Spinal cord (tissue), 10 donors: ENCODE measurements around the gene CHAF1A. TPM values are rescaled to one million over a fixed set of nuclear protein-coding genes. Genes with fewer than 3 reads are reported as not detected.

Experiments used
- DNase-seq, 6 donors: peaks; one replicate each; pipeline versions ENCODE4 v3.0.0 to v3.0.0-alpha.2; 2013 to 2015; ENCODE audit warnings: low spot score in 6 of 6, low read depth in 4 of 6
- H3K27ac ChIP-seq: one replicate; pipeline ENCODE4 v1.5.1; 2013; ENCODE audit warnings: low read depth, low read length, control low read depth
- H3K27me3 ChIP-seq: one replicate; pipeline ENCODE4 v1.6.1; 2013; ENCODE audit warnings: low read length; ENCODE audit not compliant: control insufficient read depth, insufficient read depth
- H3K36me3 ChIP-seq: one replicate; pipeline ENCODE4 v1.6.1; 2013; ENCODE audit warnings: low read length; ENCODE audit not compliant: control insufficient read depth, insufficient read depth
- H3K4me1 ChIP-seq: one replicate; pipeline ENCODE4 v1.6.1; 2013; ENCODE audit warnings: low read length; ENCODE audit not compliant: control insufficient read depth, insufficient read depth
- H3K4me3 ChIP-seq: one replicate; pipeline ENCODE4 v1.5.1; 2013; ENCODE audit warnings: low read depth, low read length, control low read depth
- H3K9me3 ChIP-seq: one replicate; pipeline ENCODE4 v1.6.1; 2013; ENCODE audit warnings: low read length; ENCODE audit not compliant: control insufficient read depth, insufficient read depth
- WGBS: methylation state at CpG from one replicate; pipeline ENCODE4 v1.1.5; 2013; ENCODE audit warnings: missing lambda C conversion rate; ENCODE audit not compliant: insufficient coverage; 5-methylcytosine and 5-hydroxymethylcytosine counted together
- polyA plus RNA-seq, 2 donors: library from polyadenylated mRNA; unstranded; fragments of 120-200 nt; gene quantifications; one replicate each; pipeline ENCODE4 v1.2.1, GENCODE V29; 2013; ENCODE audit not compliant: insufficient read length in 2 of 2
- total RNA-seq, 2 donors: library from RNA; depleted of rRNA in 1 of 2; stranded (reverse); fragments of 120-200 nt in 1 of 2; fragments of >200 nt in 1 of 2; gene quantifications; one replicate each; pipeline versions ENCODE4 v1.2.3 to v1.2.4, GENCODE V29; 2013 to 2014
- donor health status: healthy.

Gene CHAF1A
- total and polyA plus RNA-seq, 4 donors, result 6.2 to 16.9 (median 11.7) TPM

DNA sequence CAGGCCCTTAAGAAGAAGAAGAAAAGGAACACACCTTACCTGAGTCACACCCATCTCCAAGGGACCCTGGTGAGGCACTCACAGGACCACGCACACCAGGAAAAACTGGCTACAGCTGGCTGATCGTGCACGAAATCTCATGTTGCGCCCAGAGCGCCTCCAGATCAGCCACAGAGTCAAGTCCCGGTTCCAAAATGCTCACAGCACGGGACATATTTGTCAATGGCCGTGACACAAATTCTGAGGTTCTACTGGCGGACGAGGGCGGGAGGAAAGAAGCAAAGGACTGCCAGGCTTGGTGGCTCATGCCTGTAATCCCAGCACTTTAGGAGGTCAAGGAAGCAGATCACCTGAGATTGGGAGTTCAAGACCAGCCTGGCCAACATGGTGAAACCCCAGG is 23.6 kb upstream of the CHAF1A start:
- no peaks in the 10 kb centered on the region for H3K27me3 ChIP-seq
- WGBS, result 85% methylated on average over 11 of the region's 11 CpGs
- no peak for DNase-seq
- peaks cover 75% of the 10 kb centered on the region for H3K4me1 ChIP-seq
- H3K9me3 ChIP-seq, result no peaks in the 10 kb centered on the region
- H3K4me3 ChIP-seq, result no peak overlapping the region
- H3K36me3 ChIP-seq, result peaks cover 56% of the 10 kb centered on the region
- no peak overlapping the region for H3K27ac ChIP-seq

DNA sequence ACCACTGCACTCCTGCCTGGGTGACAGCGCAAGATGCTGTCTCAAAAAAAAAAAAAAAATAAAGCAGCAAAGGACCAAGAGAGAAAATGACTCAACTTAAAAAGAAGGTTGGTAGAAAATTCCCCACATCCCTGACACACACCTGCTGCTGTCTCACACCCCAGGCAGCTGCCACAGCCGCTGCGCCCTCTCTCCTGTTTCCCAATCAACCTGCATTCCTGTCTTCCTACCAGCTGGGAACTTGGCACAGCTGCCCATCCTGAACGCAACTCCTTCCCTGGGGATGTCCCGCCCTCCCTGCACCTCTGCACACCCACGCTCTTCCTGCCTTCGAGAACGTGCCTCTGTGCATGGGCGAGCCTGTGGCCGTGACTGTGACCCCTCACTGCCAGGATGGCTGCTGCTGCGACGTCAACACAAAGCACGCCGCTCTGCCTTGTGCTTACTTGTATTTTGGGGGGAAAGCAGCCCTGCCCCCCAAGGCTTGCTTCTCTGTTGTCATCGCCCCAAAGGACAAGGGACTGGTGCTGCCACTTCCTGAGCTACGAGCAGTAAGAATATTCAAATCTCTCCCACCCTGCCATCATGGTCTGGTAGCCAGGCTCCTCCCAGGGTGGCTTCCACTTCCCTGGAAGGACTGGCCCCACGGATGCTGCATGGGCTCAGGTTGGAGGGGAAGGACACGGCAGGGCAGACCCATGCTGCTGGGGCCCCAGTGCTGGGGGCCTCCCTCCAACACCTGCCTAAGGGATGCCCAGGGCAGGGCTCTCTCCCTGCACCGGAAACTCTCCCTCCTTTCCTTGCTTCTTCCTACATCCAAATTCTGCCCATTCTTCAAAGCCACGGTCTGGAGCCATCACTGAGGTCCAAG is 22.8 kb upstream of the CHAF1A start:
- H3K4me1 ChIP-seq, result peaks cover 75% of the 10 kb centered on the region
- 71% methylated on average over 17 of the region's 20 CpGs for WGBS
- H3K27me3 ChIP-seq, result no peaks in the 10 kb centered on the region
- no peak overlapping the region for H3K4me3 ChIP-seq
- peak in 1 of 6 donors; percentile 2 for DNase-seq
- H3K36me3 ChIP-seq, result peaks cover 56% of the 10 kb centered on the region
- peak overlapping the region; percentile 25 for H3K27ac ChIP-seq
- H3K9me3 ChIP-seq, result no peaks in the 10 kb centered on the region

DNA sequence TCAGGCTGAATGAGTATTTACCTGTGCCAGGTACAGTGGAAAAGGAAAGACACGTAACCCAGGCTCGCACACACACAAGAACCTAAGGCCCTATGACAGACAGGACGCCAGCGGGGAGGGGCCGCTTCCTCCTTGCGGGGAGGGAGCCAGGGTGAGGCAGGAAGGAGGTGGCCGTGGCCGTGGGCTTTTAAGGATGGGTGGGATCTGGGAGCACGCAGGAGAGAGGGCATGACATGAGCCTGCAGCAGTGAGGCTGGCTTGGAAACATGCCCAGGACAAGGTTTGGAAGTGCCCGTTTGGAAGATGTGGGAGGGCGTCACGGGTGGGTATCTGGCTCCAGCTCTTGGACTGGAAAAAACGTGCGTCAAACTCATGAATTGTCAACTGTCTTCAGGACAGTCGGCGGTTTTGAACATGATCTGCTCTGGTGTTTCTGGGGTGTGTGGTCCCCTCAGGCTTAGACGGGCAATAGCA is 22.1 kb upstream of the CHAF1A start:
- 48% methylated on average over 15 of the region's 17 CpGs for WGBS
- H3K27me3 ChIP-seq, result no peaks in the 10 kb centered on the region
- H3K9me3 ChIP-seq, result no peaks in the 10 kb centered on the region
- peaks cover 56% of the 10 kb centered on the region for H3K36me3 ChIP-seq
- peaks cover 74% of the 10 kb centered on the region for H3K4me1 ChIP-seq
- DNase-seq, result peak in 1 of 6 donors; percentile 13
- H3K4me3 ChIP-seq, result no peak overlapping the region
- peak overlapping the region; percentile 25 for H3K27ac ChIP-seq

DNA sequence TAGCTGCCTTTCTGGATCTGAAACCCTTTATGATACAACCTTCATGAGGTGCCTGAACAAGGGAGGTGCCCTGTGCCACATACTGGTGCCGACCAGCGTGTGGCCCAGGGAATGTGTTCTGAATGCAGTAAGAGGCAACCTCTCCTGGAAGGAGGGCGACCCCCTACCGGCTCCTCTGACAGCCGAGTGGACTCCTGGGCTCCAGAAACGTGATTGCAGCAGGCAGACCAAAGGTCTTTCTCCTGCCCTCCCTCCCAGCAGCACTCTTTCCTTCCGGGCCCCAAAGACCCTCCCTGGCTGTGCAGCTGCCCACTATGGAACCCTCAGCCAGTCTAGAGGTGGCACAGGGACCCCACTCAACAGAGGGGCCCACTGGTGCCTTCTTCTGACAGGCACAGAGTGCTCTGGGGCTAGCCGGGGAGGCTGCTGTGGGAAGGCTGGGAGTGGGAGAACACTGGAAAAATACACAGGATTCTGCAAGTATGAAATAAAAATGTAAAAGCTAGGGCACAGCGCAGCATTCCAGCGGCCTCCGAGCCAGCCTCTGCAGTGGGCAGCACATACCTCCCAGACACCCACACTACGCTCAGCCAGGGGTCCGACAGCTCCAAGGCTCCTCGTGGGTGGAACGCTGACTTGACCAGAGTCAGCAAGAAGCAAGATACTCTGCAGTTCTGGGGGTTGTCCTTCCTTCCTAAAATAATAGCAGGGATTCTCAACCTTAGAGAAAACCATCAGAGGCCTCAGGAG is 17.0 kb upstream of the CHAF1A start:
- H3K27me3 ChIP-seq, result no peaks in the 10 kb centered on the region
- H3K4me3 ChIP-seq, result no peak overlapping the region
- peaks cover 55% of the 10 kb centered on the region for H3K36me3 ChIP-seq
- H3K27ac ChIP-seq, result peak overlapping the region; percentile 75
- 59% methylated on average over 6 of the region's 15 CpGs for WGBS
- peaks cover 84% of the 10 kb centered on the region for H3K4me1 ChIP-seq
- no peak for DNase-seq
- H3K9me3 ChIP-seq, result no peaks in the 10 kb centered on the region

DNA sequence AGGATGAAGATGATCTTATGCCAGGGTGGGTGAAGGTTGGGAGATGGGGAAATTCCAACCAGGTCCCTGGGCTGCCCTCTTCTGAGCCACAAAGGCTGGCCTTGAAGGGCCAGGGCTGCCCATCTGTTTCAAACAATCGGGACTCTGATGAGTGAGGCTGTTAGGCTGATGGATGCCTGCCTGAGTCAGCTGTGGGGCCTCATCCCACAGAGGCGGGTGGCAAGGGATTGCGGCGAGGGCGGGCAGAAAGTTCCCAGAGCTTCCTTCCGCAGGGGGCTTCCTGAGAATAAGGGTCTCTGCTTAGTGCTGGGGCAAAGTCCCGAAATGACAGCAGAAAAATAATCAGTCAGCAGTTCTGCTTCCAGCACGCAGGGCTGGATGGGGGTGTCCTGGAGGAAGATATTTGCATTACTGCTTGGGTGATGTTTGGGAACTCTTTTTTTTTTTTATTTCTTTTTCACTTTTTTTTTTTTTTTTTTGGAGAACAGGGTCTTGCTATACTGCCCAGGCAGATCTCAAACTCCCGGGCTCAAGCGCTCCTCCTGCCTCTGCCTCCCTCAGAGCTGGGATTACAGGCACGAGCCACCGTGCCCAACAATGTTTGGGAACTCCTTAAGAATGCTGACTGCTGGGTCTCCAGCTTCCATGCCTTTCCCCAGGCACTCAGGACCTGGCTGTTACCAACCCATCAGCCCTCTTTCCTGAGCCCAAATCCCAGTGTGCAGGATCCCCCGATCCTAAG is 16.2 kb upstream of the CHAF1A start:
- no peaks in the 10 kb centered on the region for H3K9me3 ChIP-seq
- no peak overlapping the region for H3K4me3 ChIP-seq
- peaks cover 84% of the 10 kb centered on the region for H3K4me1 ChIP-seq
- no peaks in the 10 kb centered on the region for H3K27me3 ChIP-seq
- peak in 1 of 6 donors; percentile 54 for DNase-seq
- peaks cover 58% of the 10 kb centered on the region for H3K36me3 ChIP-seq
- H3K27ac ChIP-seq, result peak overlapping the region; percentile 75
- 59% methylated on average over 9 of the region's 13 CpGs for WGBS

DNA sequence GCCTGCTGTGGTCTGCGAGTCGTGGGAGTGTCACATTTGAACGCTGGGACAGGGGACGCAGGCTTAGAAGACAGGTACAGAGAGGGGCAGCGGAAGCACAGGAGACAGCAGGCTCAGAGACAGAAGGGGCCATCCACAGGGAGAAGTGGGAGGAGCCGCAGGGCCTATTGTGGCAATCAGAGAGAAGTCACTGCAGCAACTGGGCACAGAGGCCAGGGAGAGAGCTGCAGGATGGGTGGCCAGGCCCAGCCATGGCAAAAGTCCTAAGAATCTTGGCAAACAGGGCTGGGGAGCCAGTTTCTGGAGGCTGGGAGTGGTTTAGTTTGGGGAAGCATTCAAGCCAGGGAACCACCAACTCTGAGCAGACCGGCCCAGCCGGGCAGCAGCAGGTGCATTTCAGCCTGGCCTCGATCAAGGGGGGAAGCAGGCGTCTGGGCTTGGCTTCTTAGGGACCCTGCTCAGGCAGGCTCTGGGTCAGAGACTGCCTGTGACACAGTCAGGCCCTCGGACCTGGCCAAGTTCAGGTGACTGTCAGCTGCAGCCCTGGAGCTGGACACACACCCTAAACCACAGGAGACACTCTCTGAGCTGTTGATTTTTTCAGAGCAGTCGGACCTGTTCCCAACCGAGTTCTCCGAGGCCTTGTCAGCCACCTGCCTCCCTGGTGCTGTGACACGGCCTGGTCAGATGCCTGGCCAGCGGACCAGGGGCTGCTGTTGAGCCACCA is 13.9 kb upstream of the CHAF1A start:
- WGBS, result 41% methylated on average over 16 of the region's 16 CpGs
- no peaks in the 10 kb centered on the region for H3K9me3 ChIP-seq
- no peaks in the 10 kb centered on the region for H3K27me3 ChIP-seq
- peak overlapping the region; percentile 79 for H3K27ac ChIP-seq
- peaks cover 99% of the 10 kb centered on the region for H3K4me1 ChIP-seq
- H3K4me3 ChIP-seq, result no peak overlapping the region
- peak in 3 of 6 donors; percentile 36 to 74 (median 55) for DNase-seq
- peaks cover 59% of the 10 kb centered on the region for H3K36me3 ChIP-seq

DNA sequence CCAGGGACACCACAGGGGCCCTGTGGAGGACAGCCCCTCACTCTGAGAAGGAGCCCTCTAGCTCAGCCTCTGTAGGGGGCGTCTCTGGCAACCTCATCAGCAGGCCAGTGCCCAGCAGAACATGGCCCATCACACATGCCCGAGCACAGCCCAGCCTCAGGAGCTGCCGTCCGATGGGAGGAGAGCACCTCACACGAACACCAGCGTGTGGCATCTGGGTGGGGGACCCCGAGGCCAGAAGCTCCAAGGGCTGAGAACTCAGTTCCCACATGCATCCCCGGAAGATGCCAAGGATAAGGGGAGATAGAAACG is 13.4 kb upstream of the CHAF1A start:
- H3K27ac ChIP-seq, result peak overlapping the region; percentile 79
- peaks cover 53% of the 10 kb centered on the region for H3K36me3 ChIP-seq
- H3K4me1 ChIP-seq, result peaks cover 99% of the 10 kb centered on the region
- no peaks in the 10 kb centered on the region for H3K9me3 ChIP-seq
- WGBS, result 81% methylated on average over 9 of the region's 9 CpGs
- DNase-seq, result no peak
- no peak overlapping the region for H3K4me3 ChIP-seq
- no peaks in the 10 kb centered on the region for H3K27me3 ChIP-seq

DNA sequence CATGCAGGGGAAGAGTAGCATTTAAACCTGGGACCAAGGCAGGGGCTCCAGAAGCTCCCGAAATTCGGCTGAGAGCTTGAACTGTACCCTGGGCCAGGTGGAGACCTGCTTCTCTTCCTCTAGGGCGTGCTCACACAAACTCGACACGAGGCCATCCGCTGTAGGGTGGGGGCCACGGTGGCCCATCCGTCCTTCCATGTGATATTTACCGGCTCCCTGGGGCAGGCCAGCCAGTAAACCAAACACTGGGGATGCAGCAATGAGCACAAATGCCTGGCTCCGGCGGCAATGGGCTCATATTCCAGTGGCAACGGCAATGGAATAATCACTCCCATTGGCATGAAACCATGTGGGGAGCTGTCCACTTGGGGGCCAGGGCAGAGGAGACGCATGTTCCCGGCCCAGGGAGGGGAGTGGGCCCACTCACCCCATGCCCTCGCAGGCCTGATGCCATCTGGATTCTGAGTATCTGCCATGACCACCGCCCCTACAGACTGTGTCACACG is 12.9 kb upstream of the CHAF1A start:
- Histone ChIP-seq H3K4me1 (peaks cover 98% of the 10 kb centered on the region), H3K9me3 (no peaks in the 10 kb centered on the region), H3K27me3 (no peaks in the 10 kb centered on the region), H3K27ac (peak overlapping the region; percentile 86), H3K4me3 (no peak overlapping the region), H3K36me3 (peaks cover 49% of the 10 kb centered on the region)
- no peak for DNase-seq
- 46% methylated on average over 15 of the region's 17 CpGs for WGBS
